Endothelial cell of umbilical vein (primary cell): ENCODE measurements around the gene NXPH1. TPM values are rescaled to one million over a fixed set of nuclear protein-coding genes. Genes with fewer than 3 reads are reported as not detected.

Experiments used
- BruUV-seq: library from RNA; stranded (reverse); fragments of 400-500 nt; replicated peaks from 2 replicates; lab custom pipeline; 2021; lab: Mats Ljungman, UMichigan
- CTCF ChIA-PET: fragments of 300-600, 350-600 bp; sonication (Branson Sonifier 250); formaldehyde crosslinking; loops from one replicate; lab custom pipeline; 2021; ENCODE audit warnings: antibody characterized with exemption, inconsistent platforms; lab: Charles Lee
- POLR2A ChIA-PET: fragments of 300-600, 350-600 bp; sonication (Branson Sonifier 250); formaldehyde crosslinking; loops from one replicate; lab custom pipeline; 2021; ENCODE audit warnings: antibody characterized with exemption, inconsistent platforms; lab: Charles Lee
- DNase-seq: peaks from one replicate; pipeline ENCODE4 v3.0.0-alpha.2; 2011; ENCODE audit warnings: low read depth, low spot score
- FAIRE-seq: peaks from 2 replicates; lab custom pipeline; 2011; peaks lifted over from hg19 to GRCh38; lab: Jason Lieb, UNC
- H2AFZ ChIP-seq: 2 replicates; pipeline ENCODE4 v1.6.0; 2012; ENCODE audit warnings: low read depth, low read length, control low read depth, inconsistent platforms
- H3K27ac ChIP-seq: 2 replicates; pipeline ENCODE4 v1.5.1; 2011; ENCODE audit warnings: low read depth, mild to moderate bottlenecking, control low read depth, low read length, moderate library complexity; ENCODE audit not compliant: insufficient read depth
- H3K27me3 ChIP-seq, 2 experiments: 2 replicates each; pipeline versions ENCODE4 v1.6.0 to v1.6.1; 2011; ENCODE audit warnings: low read length in 2 of 2, mixed read lengths in 1 of 2; ENCODE audit not compliant: control insufficient read depth in 2 of 2, insufficient read depth in 2 of 2
- H3K36me3 ChIP-seq, 2 experiments: 2 replicates in 1 of 2; 3 replicates in 1 of 2; pipeline ENCODE4 v1.5.1; 2011; ENCODE audit warnings: low read length in 2 of 2, mild to moderate bottlenecking in 1 of 2, moderate library complexity in 1 of 2; ENCODE audit not compliant: control insufficient read depth in 2 of 2, insufficient read depth in 2 of 2; ENCODE audit errors: extremely low read depth in 1 of 2
- H3K4me1 ChIP-seq: 3 replicates; pipeline ENCODE4 v1.5.1; 2011; ENCODE audit warnings: mild to moderate bottlenecking, low read length; ENCODE audit not compliant: control insufficient read depth, insufficient read depth; ENCODE audit errors: extremely low read depth
- H3K4me2 ChIP-seq: 2 replicates; pipeline ENCODE4 v1.6.1; 2011; ENCODE audit warnings: low read length, control low read depth, mixed read lengths; ENCODE audit not compliant: insufficient read depth
- H3K4me3 ChIP-seq, 3 experiments: fragments of 200-600 bp in 1 of 3; sonication (generic), shearing (Covaris generic) in 1 of 3; replicated peaks in 1 of 3; 2 replicates each; pipeline ENCODE4 v1.5.1; 2011 to 2016; ENCODE audit warnings: control low read depth in 3 of 3, low read length in 3 of 3, mild to moderate bottlenecking in 2 of 3, inconsistent platforms in 1 of 3, low read depth in 1 of 3, moderate library complexity in 1 of 3; ENCODE audit not compliant: insufficient read depth in 1 of 3
- H3K79me2 ChIP-seq: 2 replicates; pipeline ENCODE4 v1.6.0; 2012; ENCODE audit warnings: low read length, inconsistent platforms; ENCODE audit not compliant: control insufficient read depth, insufficient read depth
- H3K9ac ChIP-seq: replicated peaks from 2 replicates; pipeline ENCODE3; 2011; ENCODE audit warnings: low read length, control low read depth; ENCODE audit not compliant: insufficient read depth; ENCODE audit errors: extremely low read depth
- H3K9me1 ChIP-seq: replicated peaks from 3 replicates; pipeline ENCODE4 v1.6.0; 2011; ENCODE audit warnings: mild to moderate bottlenecking, low read length; ENCODE audit not compliant: control insufficient read depth, insufficient read depth; ENCODE audit errors: extremely low read depth
- H3K9me3 ChIP-seq: replicated peaks from 2 replicates; pipeline ENCODE4 v1.5.1; 2012; ENCODE audit warnings: low read length, inconsistent platforms; ENCODE audit not compliant: control insufficient read depth, insufficient read depth
- H4K20me1 ChIP-seq: replicated peaks from 2 replicates; pipeline ENCODE3; 2011; ENCODE audit warnings: mild to moderate bottlenecking, low read length; ENCODE audit not compliant: control insufficient read depth, insufficient read depth; ENCODE audit errors: extremely low read depth
- EZH2 ChIP-seq: IDR thresholded peaks from 2 replicates; pipeline ENCODE4 v1.6.1; 2012; ENCODE audit warnings: borderline replicate concordance, low read depth, mild to moderate bottlenecking, moderate library complexity, low read length, inconsistent platforms; ENCODE audit not compliant: severe bottlenecking
- FOS ChIP-seq: IDR thresholded peaks from 2 replicates; pipeline ENCODE4 v1.6.1; 2011; ENCODE audit warnings: mild to moderate bottlenecking, low read length, moderate library complexity, borderline replicate concordance; ENCODE audit not compliant: insufficient read depth
- GATA2 ChIP-seq: IDR thresholded peaks from 2 replicates; pipeline ENCODE4 v1.7.0; 2011; ENCODE audit warnings: low read depth, mild to moderate bottlenecking, moderate library complexity, mixed read lengths, low read length; ENCODE audit not compliant: insufficient read length, insufficient read depth
- JUN ChIP-seq: IDR thresholded peaks from 2 replicates; pipeline ENCODE4 v1.6.1; 2011; ENCODE audit warnings: borderline replicate concordance, low read depth; ENCODE audit not compliant: insufficient read length, insufficient read depth
- MYC ChIP-seq: IDR thresholded peaks from one replicate; pipeline ENCODE4 v1.6.1; 2011; ENCODE audit warnings: mild to moderate bottlenecking, low read depth, low read length
- POLR2A ChIP-seq: IDR thresholded peaks from 2 replicates; pipeline ENCODE4 v1.6.1; 2012; ENCODE audit warnings: low read depth, mild to moderate bottlenecking, control low read depth, low read length
- POLR2AphosphoS5 ChIP-seq: IDR thresholded peaks from 2 replicates; pipeline ENCODE4 v1.6.1; 2012; ENCODE audit warnings: low read depth, mild to moderate bottlenecking, control low read depth, low read length, moderate library complexity; ENCODE audit not compliant: insufficient read depth
- dilution Hi-C: fragments of 300-500 bp; cut with MboI; formaldehyde crosslinking; loops from one replicate; pipeline ENCODE4 v1.15.0; 2019; ENCODE audit warnings: low sequenced_read_pairs; ENCODE audit not compliant: extremely low pct_ligation_motif_present
- intact Hi-C: fragments of 100-400 bp; cut with micrococcal nuclease; formaldehyde crosslinking; loops from one replicate; pipeline ENCODE4 v1.10.0; 2022
- polyA plus RNA-seq, 4 experiments: library from polyadenylated mRNA; depleted of rRNA in 3 of 4; stranded (reverse) in 3 of 4; unstranded in 1 of 4; fragments of >200 nt; gene quantifications; 2 replicates each; pipeline versions ENCODE4 v1.2.1 to v1.2.3, GENCODE V29; 2011 to 2012; ENCODE audit warnings: missing spikeins in 1 of 4
- total RNA-seq: library from RNA; stranded (reverse); gene quantifications from 2 replicates; pipeline ENCODE4 v1.2.3, GENCODE V29; 2021
- TF ChIP-seq, protein P1 (sequence below): IDR thresholded peaks from 2 replicates; pipeline ENCODE4 v1.6.1; 2011; ENCODE audit not compliant: insufficient read depth, insufficient read length
- TF ChIP-seq, protein P2 (sequence below), 2 donors: IDR thresholded peaks; 1 replicate in 1 of 2; 2 replicates in 1 of 2; pipeline ENCODE4 v1.5.1; 2011; ENCODE audit warnings: low read length in 2 of 2, mild to moderate bottlenecking in 2 of 2, moderate library complexity in 2 of 2, control low read depth in 1 of 2, inconsistent platforms in 1 of 2, low read depth in 1 of 2; ENCODE audit not compliant: insufficient read depth in 1 of 2; ENCODE audit errors: extremely low read depth in 1 of 2

The NXPH1 gene
- total and polyA plus RNA-seq, 2 donors (not counting 3 experiments of a cell fraction or from before 2014, with no cell fraction given): not detected

DNA sequence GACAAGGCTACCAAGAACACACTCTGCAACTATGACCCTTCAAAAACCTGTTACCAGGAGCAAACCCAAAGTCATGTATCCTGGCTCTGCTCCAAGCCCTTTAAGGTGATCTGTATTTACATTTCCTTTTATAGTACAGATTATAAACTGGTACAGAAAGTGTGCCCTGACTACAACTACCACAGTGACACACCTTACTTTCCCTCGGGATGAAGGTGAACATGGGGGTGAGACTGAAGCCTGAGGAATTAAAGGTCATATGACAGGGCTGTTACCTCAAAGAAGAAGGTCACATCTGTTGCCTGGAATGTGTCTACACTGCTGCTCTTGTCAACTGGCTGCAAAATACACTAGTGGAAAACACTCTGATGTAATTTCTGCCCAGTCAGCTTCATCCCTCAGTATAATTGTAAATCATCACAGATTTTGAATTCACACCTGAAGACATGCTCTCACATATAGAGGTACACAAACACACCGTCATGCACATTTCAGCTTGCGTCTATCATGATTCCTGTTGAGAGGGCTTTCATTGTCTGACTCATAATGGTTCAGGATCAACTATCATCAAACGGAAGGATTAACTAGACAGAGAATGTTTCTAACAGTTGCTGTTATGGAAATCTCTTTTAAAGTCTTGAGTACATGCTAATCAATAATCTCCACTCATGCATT is 318.3 kb downstream of the NXPH1 start:
- CTCF ChIA-PET: no interaction called here
- TF ChIP-seq GATA2 (no peak), POLR2AphosphoS5 (no peak), FOS (no peak), POLR2A (no peak), JUN (no peak), EZH2 (no peak), MYC (no peak)
- TF ChIP-seq, protein P1, sequence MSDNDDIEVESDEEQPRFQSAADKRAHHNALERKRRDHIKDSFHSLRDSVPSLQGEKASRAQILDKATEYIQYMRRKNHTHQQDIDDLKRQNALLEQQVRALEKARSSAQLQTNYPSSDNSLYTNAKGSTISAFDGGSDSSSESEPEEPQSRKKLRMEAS: no peak
- no peak for FAIRE-seq

DNA sequence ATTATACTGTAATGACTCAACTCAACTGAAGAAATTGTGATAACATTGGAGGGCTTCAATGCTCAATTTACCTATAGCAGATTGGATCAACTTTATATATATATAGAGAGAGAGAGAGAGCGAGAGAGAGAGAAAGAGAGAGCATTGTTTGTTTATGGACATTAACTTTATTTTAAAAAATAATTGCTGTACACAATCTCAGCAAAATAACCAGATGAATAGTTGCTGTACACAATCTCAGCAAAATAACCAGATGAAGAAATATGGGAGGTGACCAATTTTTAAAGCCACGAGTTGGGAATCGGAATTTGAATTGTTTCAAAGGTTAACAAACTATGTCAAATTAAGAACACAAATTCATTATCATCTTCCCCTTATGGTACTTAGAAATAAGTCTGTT is 319.9 kb downstream of the NXPH1 start:
- Histone ChIP-seq H3K4me1 (no peaks in the 10 kb centered on the region), H3K9me3 (peaks cover 2% of the 10 kb centered on the region), H3K27me3 (no peaks in the 10 kb centered on the region), H3K4me2 (no peak overlapping the region), H3K36me3 (no peaks in the 10 kb centered on the region), H3K9me1 (no peaks in the 10 kb centered on the region), H3K79me2 (no peaks in the 10 kb centered on the region), H3K4me3 (no peak overlapping the region), H3K9ac (no peak overlapping the region), H4K20me1 (no peaks in the 10 kb centered on the region), H2AFZ (no peak overlapping the region), H3K27ac (no peak overlapping the region)
- TF ChIP-seq, protein P2, sequence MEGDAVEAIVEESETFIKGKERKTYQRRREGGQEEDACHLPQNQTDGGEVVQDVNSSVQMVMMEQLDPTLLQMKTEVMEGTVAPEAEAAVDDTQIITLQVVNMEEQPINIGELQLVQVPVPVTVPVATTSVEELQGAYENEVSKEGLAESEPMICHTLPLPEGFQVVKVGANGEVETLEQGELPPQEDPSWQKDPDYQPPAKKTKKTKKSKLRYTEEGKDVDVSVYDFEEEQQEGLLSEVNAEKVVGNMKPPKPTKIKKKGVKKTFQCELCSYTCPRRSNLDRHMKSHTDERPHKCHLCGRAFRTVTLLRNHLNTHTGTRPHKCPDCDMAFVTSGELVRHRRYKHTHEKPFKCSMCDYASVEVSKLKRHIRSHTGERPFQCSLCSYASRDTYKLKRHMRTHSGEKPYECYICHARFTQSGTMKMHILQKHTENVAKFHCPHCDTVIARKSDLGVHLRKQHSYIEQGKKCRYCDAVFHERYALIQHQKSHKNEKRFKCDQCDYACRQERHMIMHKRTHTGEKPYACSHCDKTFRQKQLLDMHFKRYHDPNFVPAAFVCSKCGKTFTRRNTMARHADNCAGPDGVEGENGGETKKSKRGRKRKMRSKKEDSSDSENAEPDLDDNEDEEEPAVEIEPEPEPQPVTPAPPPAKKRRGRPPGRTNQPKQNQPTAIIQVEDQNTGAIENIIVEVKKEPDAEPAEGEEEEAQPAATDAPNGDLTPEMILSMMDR (IDR thresholded peaks at IDR 0.05; ENCODE audit: extremely low read depth in 1 of 2, insufficient read depth in 1 of 2, low read depth in 1 of 2, low read length in 2 of 2): no peak
- TF ChIP-seq MYC (no peak), POLR2AphosphoS5 (no peak), POLR2A (no peak), GATA2 (no peak), EZH2 (no peak), JUN (no peak), FOS (no peak)
- TF ChIP-seq, protein P1: no peak
- DNase-seq (no peak), FAIRE-seq (no peak)
- intact Hi-C loops: no loop called here
- no TSS peak for BruUV-seq
- dilution Hi-C loops: no loop called here
- ChIA-PET POLR2A (no interaction called here), CTCF (no interaction called here)

More for the DNA sequence above, 318.3 kb downstream of the NXPH1 start:
- Histone ChIP-seq H3K4me1 (no peaks in the 10 kb centered on the region), H3K9ac (no peak overlapping the region), H3K9me3 (peaks cover 2% of the 10 kb centered on the region), H3K27ac (no peak overlapping the region), H3K36me3 (no peaks in the 10 kb centered on the region), H3K79me2 (no peaks in the 10 kb centered on the region), H3K9me1 (no peaks in the 10 kb centered on the region), H3K4me2 (no peak overlapping the region), H3K4me3 (no peak overlapping the region), H2AFZ (no peak overlapping the region), H3K27me3 (no peaks in the 10 kb centered on the region), H4K20me1 (no peaks in the 10 kb centered on the region)
- dilution Hi-C loops: no loop called here
- no peak for DNase-seq
- intact Hi-C loops: no loop called here
- BruUV-seq: no TSS peak
- POLR2A ChIA-PET: no interaction called here
